B cell (primary cell): ENCODE measurements around the gene LAMA3. TPM values are rescaled to one million over a fixed set of nuclear protein-coding genes. Genes with fewer than 3 reads are reported as not detected.

ENCODE experiments used
- ATAC-seq: fragments of 200-7000 bp; cut with Tn5 transposase; one replicate; pipeline ENCODE4 v1.10.0; 2021; ENCODE audit warnings: low read depth, mild to moderate bottlenecking, moderate number of reproducible peaks, moderate library complexity
- CTCF ChIA-PET: fragments of 350-600 bp; sonication (Branson Sonifier 250); formaldehyde crosslinking; loops from one replicate; lab custom pipeline; 2021; ENCODE audit warnings: antibody characterized with exemption, inconsistent platforms; lab: Charles Lee
- POLR2A ChIA-PET: fragments of 350-600 bp; sonication (Branson Sonifier 250); formaldehyde crosslinking; loops from one replicate; lab custom pipeline; 2021; ENCODE audit warnings: antibody characterized with exemption; lab: Charles Lee
- DNase-seq: peaks from one replicate; pipeline ENCODE4 v3.0.0; 2013
- H2AFZ ChIP-seq: 2 replicates; pipeline ENCODE4 v1.6.1; 2012; ENCODE audit warnings: mild to moderate bottlenecking, low read depth, low read length; ENCODE audit not compliant: insufficient read depth, poor library complexity, severe bottlenecking
- H3K27ac ChIP-seq, 2 donors: 1 replicate in 1 of 2; 2 replicates in 1 of 2; pipeline ENCODE4 v1.5.1; 2012 to 2013; ENCODE audit warnings: low read length in 2 of 2, mild to moderate bottlenecking in 2 of 2, moderate library complexity in 1 of 2
- H3K27me3 ChIP-seq, 4 experiments: fragments of 200-600 bp in 1 of 4; sonication (generic) in 1 of 4; replicated peaks in 1 of 4; 1 replicate in 2 of 4; 2 replicates in 2 of 4; pipeline versions ENCODE4 v1.6.1 to v1.7.0; 2013 to 2016; ENCODE audit warnings: low read length in 3 of 4, mild to moderate bottlenecking in 2 of 4, mixed read lengths in 1 of 4, moderate library complexity in 1 of 4; ENCODE audit not compliant: insufficient read depth in 4 of 4, control insufficient read depth in 3 of 4; ENCODE audit errors: control extremely low read depth in 1 of 4
- H3K36me3 ChIP-seq, 2 experiments: replicated peaks in 1 of 2; 1 replicate in 1 of 2; 2 replicates in 1 of 2; pipeline versions ENCODE4 v1.6.1 to v1.7.1; 2013; ENCODE audit warnings: low read length in 1 of 2; ENCODE audit not compliant: insufficient read depth in 2 of 2, control insufficient read depth in 1 of 2; ENCODE audit errors: control extremely low read depth in 1 of 2, extremely low read depth in 1 of 2
- H3K4me1 ChIP-seq, 2 donors: fragments of 200-600 bp in 1 of 2; sonication (generic) in 1 of 2; 1 replicate in 1 of 2; 2 replicates in 1 of 2; pipeline versions ENCODE4 v1.5.1 to v1.6.1; 2013 to 2017; ENCODE audit warnings: low read length in 2 of 2; ENCODE audit not compliant: control insufficient read depth in 2 of 2, insufficient read depth in 2 of 2
- H3K4me2 ChIP-seq: replicated peaks from 2 replicates; pipeline ENCODE3; 2012; ENCODE audit warnings: mild to moderate bottlenecking, low read depth, low read length; ENCODE audit not compliant: poor library complexity, severe bottlenecking
- H3K4me3 ChIP-seq, 5 experiments: fragments of 200-600 bp in 1 of 5; sonication (generic) in 1 of 5; 1 replicate in 3 of 5; 2 replicates in 2 of 5; pipeline versions ENCODE4 v1.5.1 to v1.7.0; 2011 to 2016; ENCODE audit warnings: low read length in 4 of 5, mild to moderate bottlenecking in 4 of 5, low read depth in 2 of 5, control low read depth in 1 of 5, moderate library complexity in 1 of 5; ENCODE audit not compliant: insufficient read depth in 1 of 5; ENCODE audit errors: control extremely low read depth in 1 of 5, extremely low read depth in 1 of 5
- H3K79me2 ChIP-seq: fragments of 200-600 bp; sonication (generic); one replicate; pipeline ENCODE4 v1.6.0; 2016; ENCODE audit warnings: low read length; ENCODE audit not compliant: control insufficient read depth, insufficient read depth
- H3K9ac ChIP-seq: fragments of 200-600 bp; sonication (generic); 2 replicates; pipeline ENCODE4 v1.6.1; 2017; ENCODE audit warnings: mild to moderate bottlenecking, low read length, moderate library complexity
- H3K9me3 ChIP-seq, 3 donors: one replicate each; pipeline versions ENCODE4 v1.6.1 to v1.7.1; 2013; ENCODE audit warnings: low read length in 2 of 3; ENCODE audit not compliant: control insufficient read depth in 2 of 3, insufficient read depth in 1 of 3; ENCODE audit errors: control extremely low read depth in 1 of 3
- H4K20me1 ChIP-seq: 2 replicates; pipeline ENCODE4 v1.6.0; 2012; ENCODE audit warnings: mild to moderate bottlenecking, low read length; ENCODE audit not compliant: insufficient read depth, control insufficient read depth, poor library complexity, severe bottlenecking
- H3K27ac Mint-ChIP-seq: one replicate; pipeline ENCODE4 v1.8.0; 2021; ENCODE audit warnings: mixed read lengths
- H3K27me3 Mint-ChIP-seq: one replicate; pipeline ENCODE4 v1.8.0; 2021; ENCODE audit warnings: mixed read lengths
- H3K4me1 Mint-ChIP-seq: one replicate; pipeline ENCODE4 v1.8.0; 2021; ENCODE audit warnings: mixed read lengths
- H3K4me3 Mint-ChIP-seq: one replicate; pipeline ENCODE4 v1.8.0; 2021; ENCODE audit warnings: mixed read lengths
- H3K9me3 Mint-ChIP-seq: one replicate; pipeline ENCODE4 v1.8.0; 2022; ENCODE audit warnings: mixed read lengths; ENCODE audit not compliant: insufficient read depth
- EZH2 ChIP-seq: IDR thresholded peaks from 2 replicates; pipeline ENCODE4 v1.6.1; 2012; ENCODE audit warnings: borderline replicate concordance, low read depth, mild to moderate bottlenecking, moderate library complexity, low read length; ENCODE audit not compliant: insufficient read depth, poor library complexity, severe bottlenecking
- whole genome bisulfite sequencing: methylation state at CpG from one replicate; pipeline ENCODE4 v1.1.5; 2013; ENCODE audit warnings: missing lambda C conversion rate; ENCODE audit not compliant: insufficient coverage; 5-methylcytosine and 5-hydroxymethylcytosine counted together
- intact Hi-C: fragments of 100-400 bp; cut with micrococcal nuclease; formaldehyde crosslinking; loops from one replicate; pipeline ENCODE4 v1.10.0; 2022
- polyA plus RNA-seq: library from polyadenylated mRNA; depleted of rRNA; stranded (reverse); fragments of >200 nt; gene quantifications from 2 replicates; pipeline ENCODE4 v1.2.3, GENCODE V29; 2012
- total RNA-seq, 2 donors: library from RNA; stranded (reverse); fragments of 120-200 nt in 1 of 2; gene quantifications; 1 replicate in 1 of 2; 2 replicates in 1 of 2; pipeline versions ENCODE4 v1.2.3 to v1.2.4, GENCODE V29; 2013 to 2022
- TF ChIP-seq, protein P1 (sequence below): fragments of 200-600 bp; IDR thresholded peaks from one replicate; pipeline ENCODE4 v1.8.0; 2022; ENCODE audit warnings: antibody characterized with exemption, mild to moderate bottlenecking

Gene LAMA3
- total and polyA plus RNA-seq, 2 donors (not counting 1 experiment from before 2014, with no cell fraction given): 0.03 to 0.32 TPM

DNA sequence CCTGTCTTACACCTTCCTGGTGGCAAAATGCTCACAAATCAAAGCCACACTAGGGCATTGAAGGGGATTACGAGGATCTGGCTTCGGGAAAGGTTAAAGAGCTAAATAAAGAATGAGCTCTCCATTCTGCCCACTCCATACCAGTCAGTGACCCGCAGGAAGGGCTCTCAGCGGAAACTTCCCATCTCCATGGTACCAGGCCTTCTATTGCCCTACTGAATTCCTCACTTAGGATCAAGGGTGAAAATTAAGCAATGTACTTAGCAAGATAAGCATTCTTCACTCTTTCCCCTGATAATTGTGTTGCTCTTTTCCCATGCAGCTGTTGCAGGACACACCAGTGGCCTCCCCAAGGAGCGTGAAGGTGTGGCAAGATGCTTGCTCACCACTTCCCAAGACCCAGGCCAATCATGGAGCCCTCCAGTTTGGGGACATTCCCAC lies 249.7 kb downstream of the LAMA3 start:
- WGBS: 92% methylated on average over 1 of the region's 5 CpGs
- CTCF ChIA-PET: interaction anchor here (1.0 kb wide), 1 partner anchor 17 kb away, joined by 3 read pairs; no protein-coding TSS in a partner anchor
- Mint-ChIP-seq H3K27me3 (no peaks in the 10 kb centered on the region), H3K4me3 (no peak overlapping the region), H3K9me3 (no peaks in the 10 kb centered on the region), H3K4me1 (peaks cover 25% of the 10 kb centered on the region), H3K27ac (no peak overlapping the region)
- Histone ChIP-seq H3K9ac (no peak overlapping the region), H3K36me3 (no peaks in the 10 kb centered on the region), H3K79me2 (no peaks in the 10 kb centered on the region), H3K4me1 (peaks cover 17 to 21% of the 10 kb centered on the region in 2 donors), H4K20me1 (no peaks in the 10 kb centered on the region), H3K4me3 (no peak overlapping the region), H3K4me2 (peak overlapping the region; percentile 22), H2AFZ (no peak overlapping the region), H3K27ac (no peak overlapping the region), H3K27me3 (no peaks in the 10 kb centered on the region), H3K9me3 (peaks cover 0 to 3% (median 0%) of the 10 kb centered on the region in 3 donors)
- intact Hi-C loops: no loop called here
- POLR2A ChIA-PET: no interaction called here
- DNase-seq: no peak
- no peak for ATAC-seq
- TF ChIP-seq, protein P1, sequence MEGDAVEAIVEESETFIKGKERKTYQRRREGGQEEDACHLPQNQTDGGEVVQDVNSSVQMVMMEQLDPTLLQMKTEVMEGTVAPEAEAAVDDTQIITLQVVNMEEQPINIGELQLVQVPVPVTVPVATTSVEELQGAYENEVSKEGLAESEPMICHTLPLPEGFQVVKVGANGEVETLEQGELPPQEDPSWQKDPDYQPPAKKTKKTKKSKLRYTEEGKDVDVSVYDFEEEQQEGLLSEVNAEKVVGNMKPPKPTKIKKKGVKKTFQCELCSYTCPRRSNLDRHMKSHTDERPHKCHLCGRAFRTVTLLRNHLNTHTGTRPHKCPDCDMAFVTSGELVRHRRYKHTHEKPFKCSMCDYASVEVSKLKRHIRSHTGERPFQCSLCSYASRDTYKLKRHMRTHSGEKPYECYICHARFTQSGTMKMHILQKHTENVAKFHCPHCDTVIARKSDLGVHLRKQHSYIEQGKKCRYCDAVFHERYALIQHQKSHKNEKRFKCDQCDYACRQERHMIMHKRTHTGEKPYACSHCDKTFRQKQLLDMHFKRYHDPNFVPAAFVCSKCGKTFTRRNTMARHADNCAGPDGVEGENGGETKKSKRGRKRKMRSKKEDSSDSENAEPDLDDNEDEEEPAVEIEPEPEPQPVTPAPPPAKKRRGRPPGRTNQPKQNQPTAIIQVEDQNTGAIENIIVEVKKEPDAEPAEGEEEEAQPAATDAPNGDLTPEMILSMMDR: no peak
- TF ChIP-seq EZH2: no peak

DNA sequence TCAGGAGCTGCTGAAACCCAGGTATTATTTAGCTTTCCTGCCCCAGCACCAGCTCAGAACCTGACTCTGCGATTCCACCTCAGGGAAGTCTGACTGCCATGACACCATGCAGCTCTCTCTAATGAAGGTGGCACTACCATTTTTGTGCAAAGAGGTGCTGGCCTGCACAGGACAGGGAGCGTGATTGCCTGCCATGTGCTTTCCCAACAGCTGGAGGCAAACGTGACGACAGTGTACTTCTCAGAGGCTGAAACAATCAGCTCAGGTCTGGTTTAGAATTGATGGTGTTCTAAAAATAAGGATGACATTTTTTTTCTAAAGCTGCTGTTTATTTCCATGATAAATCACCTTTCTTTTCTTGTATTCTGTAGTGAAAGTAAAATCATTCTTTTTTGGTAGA lies 250.1 kb downstream of the LAMA3 start:
- H3K4me3 ChIP-seq: no peak overlapping the region
- TF ChIP-seq EZH2: no peak
- no peaks in the 10 kb centered on the region for H3K79me2 ChIP-seq
- H3K4me1 ChIP-seq: peaks cover 13 to 16% of the 10 kb centered on the region in 2 donors
- WGBS: 88% methylated on average over 4 of the region's 4 CpGs
- no peaks in the 10 kb centered on the region for H4K20me1 ChIP-seq
- H2AFZ ChIP-seq: no peak overlapping the region
- CTCF ChIA-PET: interaction anchor here (1.0 kb wide), 1 partner anchor 17 kb away, joined by 3 read pairs; no protein-coding TSS in a partner anchor
- peaks cover 24% of the 10 kb centered on the region for H3K4me1 Mint-ChIP-seq
- H3K27ac Mint-ChIP-seq: no peak overlapping the region
- DNase-seq (no peak), ATAC-seq (no peak)
- H3K27me3 ChIP-seq: no peaks in the 10 kb centered on the region
- no peak overlapping the region for H3K4me2 ChIP-seq
- no peaks in the 10 kb centered on the region for H3K36me3 ChIP-seq
- POLR2A ChIA-PET: no interaction called here
- no peak overlapping the region for H3K4me3 Mint-ChIP-seq
- intact Hi-C loops: no loop called here
- H3K27me3 Mint-ChIP-seq: no peaks in the 10 kb centered on the region
- H3K9me3 ChIP-seq: peaks cover 0 to 3% (median 0%) of the 10 kb centered on the region in 3 donors
- H3K9ac ChIP-seq: no peak overlapping the region
- no peak overlapping the region for H3K27ac ChIP-seq
- no peaks in the 10 kb centered on the region for H3K9me3 Mint-ChIP-seq
